SK-N-SH treated with all-trans-retinoic acid at 6 μM for 48 hours (cell line): ENCODE results near the gene ANXA5.

Source experiments
- BACH2 ChIP-seq: fragments of 250-450 bp; sonication (Bioruptor Pico); IDR thresholded peaks from 2 replicates; pipeline ENCODE4 v1.9.0; 2021; ENCODE audit warnings: mild to moderate bottlenecking, borderline replicate concordance
- OSR1 ChIP-seq: fragments of 250-450 bp; sonication (Bioruptor Pico); IDR thresholded peaks from 2 replicates; pipeline ENCODE4 v1.8.0; 2022; ENCODE audit warnings: moderate library complexity, mild to moderate bottlenecking, inconsistent platforms
- PATZ1 ChIP-seq: fragments of 250-450 bp; sonication (Bioruptor Pico); IDR thresholded peaks from 2 replicates; pipeline ENCODE4 v1.8.0; 2020; ENCODE audit warnings: mild to moderate bottlenecking, moderate library complexity, borderline replicate concordance
- RARB ChIP-seq: fragments of 250-450 bp; sonication (Bioruptor Pico); IDR thresholded peaks from 2 replicates; pipeline ENCODE4 v1.8.0; 2021; ENCODE audit warnings: mild to moderate bottlenecking, moderate library complexity
- TSHZ2 ChIP-seq: fragments of 250-450 bp; sonication (Bioruptor Pico); IDR thresholded peaks from 2 replicates; pipeline ENCODE4 v1.5.0; 2020; ENCODE audit warnings: mild to moderate bottlenecking, moderate library complexity
- ZC3H10 ChIP-seq: fragments of 250-450 bp; sonication (Bioruptor Pico); IDR thresholded peaks from 2 replicates; pipeline ENCODE4 v1.5.1; 2021; ENCODE audit warnings: mild to moderate bottlenecking, moderate library complexity
- ZFP3 ChIP-seq: fragments of 250-450 bp; sonication (Bioruptor Pico); IDR thresholded peaks from 2 replicates; pipeline ENCODE4 v1.5.0; 2020; ENCODE audit warnings: mild to moderate bottlenecking, moderate library complexity
- ZNF565 ChIP-seq: fragments of 450-650 bp; formaldehyde crosslinking; conservative IDR thresholded peaks from 2 replicates; pipeline ENCODE4 v1.5.0; 2020; ENCODE audit warnings: low read depth, mild to moderate bottlenecking, moderate library complexity
- ZNF70 ChIP-seq: fragments of 450-650 bp; formaldehyde crosslinking; IDR thresholded peaks from 2 replicates; pipeline ENCODE4 v1.5.0; 2020; ENCODE audit warnings: mild to moderate bottlenecking, moderate library complexity

GRCh38 chr4:121658125-121658524 is 38.7 kb downstream of the ANXA5 start:
- no peak for TF ChIP-seq TSHZ2
- TF ChIP-seq ZNF565 (CRISPR knock-in tag): no peak
- no peak for TF ChIP-seq OSR1 (CRISPR knock-in tag)
- TF ChIP-seq PATZ1: no peak
- TF ChIP-seq RARB (CRISPR knock-in tag): no peak
- no peak for TF ChIP-seq BACH2 (CRISPR knock-in tag)
- TF ChIP-seq ZFP3 (CRISPR knock-in tag): no peak
- TF ChIP-seq ZNF70 (CRISPR knock-in tag): no peak
- TF ChIP-seq ZC3H10 (CRISPR knock-in tag): no peak
